Muscle of leg (tissue), 11 donors: ENCODE data around the gene ACP4. TPM values are rescaled to one million over a fixed set of nuclear protein-coding genes. Genes with fewer than 3 reads are reported as not detected.

Experiments used
- DNase-seq: peaks from one replicate; pipeline ENCODE4 v3.0.0; 2013
- H3K27ac ChIP-seq: one replicate; pipeline ENCODE4 v1.5.1; 2013; ENCODE audit warnings: mild to moderate bottlenecking, low read length, control low read depth
- H3K27me3 ChIP-seq: one replicate; pipeline ENCODE4 v1.6.1; 2013; ENCODE audit warnings: low read length; ENCODE audit not compliant: control insufficient read depth, insufficient read depth
- H3K36me3 ChIP-seq: one replicate; pipeline ENCODE4 v1.6.1; 2013; ENCODE audit warnings: low read length; ENCODE audit not compliant: control insufficient read depth, insufficient read depth
- H3K4me1 ChIP-seq: one replicate; pipeline ENCODE4 v1.6.1; 2013; ENCODE audit warnings: low read length; ENCODE audit not compliant: control insufficient read depth, insufficient read depth
- H3K4me3 ChIP-seq: one replicate; pipeline ENCODE4 v1.5.1; 2013; ENCODE audit warnings: low read length, control low read depth
- H3K9me3 ChIP-seq: replicated peaks from 2 replicates; pipeline ENCODE4 v1.6.1; 2013; ENCODE audit warnings: low read depth, low read length; ENCODE audit not compliant: control insufficient read depth
- WGBS: methylation state at CpG from one replicate; pipeline ENCODE4 v1.1.5; 2013; ENCODE audit warnings: missing lambda C conversion rate; ENCODE audit not compliant: insufficient coverage; 5-methylcytosine and 5-hydroxymethylcytosine counted together
- polyA plus RNA-seq, 8 donors: library from polyadenylated mRNA; unstranded; fragments of 120-200 nt; gene quantifications; one replicate each; pipeline versions ENCODE4 v1.2.1 to v1.2.3, GENCODE V29; 2013; ENCODE audit warnings: inconsistent platforms in 1 of 8, low replicate concordance in 1 of 8; ENCODE audit not compliant: insufficient read length in 8 of 8, insufficient read depth in 1 of 8
- total RNA-seq: library from RNA; stranded (reverse); fragments of 120-200 nt; gene quantifications from one replicate; pipeline ENCODE4 v1.2.4, GENCODE V29; 2013

ACP4 gene
- total and polyA plus RNA-seq, 9 donors = 0.15 to 0.16 (median 0.15) TPM; not detected in 6

DNA sequence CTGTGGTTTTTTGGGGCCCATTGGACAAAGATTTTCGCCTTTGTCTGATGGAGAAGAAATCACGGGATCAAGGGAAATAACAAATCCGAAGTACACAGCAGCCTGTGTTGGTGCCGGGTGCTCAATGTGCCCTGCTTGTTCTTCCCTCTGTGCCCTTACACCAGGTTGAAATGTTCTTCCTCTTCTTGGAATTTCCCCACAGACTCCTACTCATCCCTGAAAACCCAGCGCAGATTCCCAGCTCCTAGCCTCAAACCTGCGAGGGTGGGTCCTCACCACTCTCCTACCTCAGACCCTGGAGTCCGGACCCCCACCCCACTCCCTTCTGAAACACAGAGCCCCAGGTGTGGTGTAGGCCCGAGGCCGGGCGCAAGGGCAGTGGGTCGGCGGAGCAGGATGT is 4.9 kb upstream of the ACP4 start:
- H3K4me3 ChIP-seq = no peak overlapping the region
- no peak overlapping the region for H3K27ac ChIP-seq
- no peaks in the 10 kb centered on the region for H3K9me3 ChIP-seq
- 77% methylated on average over 11 of the region's 12 CpGs for WGBS
- DNase-seq = no peak
- H3K4me1 ChIP-seq = peaks cover 3% of the 10 kb centered on the region
- H3K36me3 ChIP-seq = no peaks in the 10 kb centered on the region
- peaks cover 22% of the 10 kb centered on the region for H3K27me3 ChIP-seq

DNA sequence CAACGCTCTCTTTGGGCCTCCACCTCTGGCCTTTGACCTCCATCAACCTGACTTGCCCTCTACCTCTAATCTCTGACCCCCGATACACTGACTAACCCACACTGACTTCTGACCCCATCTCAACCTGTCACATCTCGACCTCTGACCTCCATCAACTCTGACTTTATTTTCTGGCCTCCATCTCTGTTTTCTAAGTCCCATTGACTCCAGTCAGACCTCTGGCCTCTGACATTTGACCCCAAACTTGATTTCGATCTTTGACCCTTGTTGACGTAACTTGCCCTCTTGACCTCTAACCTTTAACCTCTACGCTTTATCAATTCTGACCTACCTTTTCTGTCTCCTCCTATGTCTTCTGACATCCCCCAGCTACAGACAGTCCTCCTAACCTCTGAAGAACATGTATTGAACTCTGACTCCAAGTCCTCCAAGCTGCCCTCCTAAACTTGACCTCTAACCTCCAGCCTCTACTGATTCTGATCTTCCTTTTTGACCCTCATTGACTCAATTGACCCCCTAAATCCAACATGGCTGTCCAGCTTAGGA is 780 bp downstream of the ACP4 start:
- no peak for DNase-seq
- Histone ChIP-seq H3K36me3 (peaks cover 8% of the 10 kb centered on the region), H3K4me1 (no peaks in the 10 kb centered on the region), H3K27me3 (no peaks in the 10 kb centered on the region), H3K27ac (no peak overlapping the region), H3K9me3 (no peaks in the 10 kb centered on the region), H3K4me3 (no peak overlapping the region)
- 78% methylated on average over 6 of the region's 6 CpGs for WGBS

DNA sequence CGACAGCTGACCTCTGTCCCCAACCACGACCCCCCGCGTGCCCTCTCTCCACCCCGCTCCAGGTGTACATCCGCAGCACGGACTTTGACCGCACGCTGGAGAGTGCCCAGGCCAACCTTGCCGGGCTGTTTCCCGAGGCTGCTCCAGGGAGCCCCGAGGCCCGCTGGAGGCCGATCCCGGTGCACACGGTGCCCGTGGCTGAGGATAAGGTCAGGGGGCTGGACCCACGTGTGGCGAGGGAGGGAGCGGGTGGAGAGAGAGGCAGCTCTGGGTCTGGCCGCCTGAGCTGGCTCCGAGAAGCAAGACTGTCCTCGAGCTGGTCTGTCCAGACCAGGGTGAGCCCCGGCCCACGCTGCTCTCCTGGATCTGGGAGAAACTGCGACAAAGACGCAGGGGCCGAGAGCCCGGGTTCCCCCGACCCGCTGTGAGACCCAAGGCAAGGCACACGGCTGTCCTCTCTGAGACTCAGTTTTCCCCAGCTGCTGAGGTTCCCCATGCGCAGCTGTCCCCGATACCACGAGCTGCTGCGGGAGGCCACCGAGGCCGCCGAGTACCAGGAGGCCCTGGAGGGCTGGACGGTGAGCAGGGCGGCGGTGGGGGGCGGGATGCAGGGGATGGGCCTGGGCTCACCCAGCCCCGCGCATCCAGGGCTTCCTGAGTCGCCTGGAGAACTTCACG is 1.5 kb downstream of the ACP4 start:
- Histone ChIP-seq H3K27ac (no peak overlapping the region), H3K9me3 (no peaks in the 10 kb centered on the region), H3K27me3 (no peaks in the 10 kb centered on the region), H3K4me1 (no peaks in the 10 kb centered on the region), H3K36me3 (peaks cover 13% of the 10 kb centered on the region), H3K4me3 (no peak overlapping the region)
- WGBS = 75% methylated on average over 47 of the region's 47 CpGs
- DNase-seq = no peak

GRCh38 chr19:50792272-50793250 is 2.3 kb downstream of the ACP4 start:
- WGBS = 85% methylated on average over 6 of the region's 13 CpGs
- Histone ChIP-seq H3K9me3 (no peaks in the 10 kb centered on the region), H3K27ac (no peak overlapping the region), H3K4me1 (no peaks in the 10 kb centered on the region), H3K4me3 (no peak overlapping the region), H3K27me3 (no peaks in the 10 kb centered on the region), H3K36me3 (peaks cover 20% of the 10 kb centered on the region)
- DNase-seq = no peak

DNA sequence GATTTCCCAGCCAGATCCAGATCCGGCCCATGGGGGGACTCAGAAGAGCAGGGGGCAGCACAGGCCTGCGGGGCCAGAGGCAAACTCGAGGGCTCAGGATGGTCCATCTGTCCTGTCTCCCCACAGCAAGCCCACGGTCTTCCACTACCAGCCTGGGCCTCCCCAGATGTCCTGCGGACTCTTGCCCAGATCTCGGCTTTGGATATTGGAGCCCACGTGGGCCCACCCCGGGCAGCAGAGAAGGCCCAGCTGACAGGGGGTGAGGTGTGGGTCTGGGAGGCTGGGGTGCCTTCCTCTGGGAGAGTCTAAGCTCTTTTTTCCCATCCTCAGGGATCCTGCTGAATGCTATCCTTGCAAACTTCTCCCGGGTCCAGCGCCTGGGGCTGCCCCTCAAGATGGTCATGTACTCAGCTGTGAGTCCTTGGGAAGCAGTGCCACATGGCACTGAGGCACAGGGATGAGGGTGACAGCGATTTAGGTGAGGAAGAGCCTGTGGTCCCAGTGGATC is 3.4 kb downstream of the ACP4 start:
- Histone ChIP-seq H3K4me1 (no peaks in the 10 kb centered on the region), H3K27ac (no peak overlapping the region), H3K36me3 (peaks cover 31% of the 10 kb centered on the region), H3K4me3 (no peak overlapping the region), H3K9me3 (no peaks in the 10 kb centered on the region), H3K27me3 (no peaks in the 10 kb centered on the region)
- WGBS = 69% methylated on average over 5 of the region's 11 CpGs
- DNase-seq = no peak

- H3K9me3 ChIP-seq = no peaks in the 10 kb centered on the region
- H3K4me3 ChIP-seq = no peak overlapping the region
- H3K27ac ChIP-seq = no peak overlapping the region
- no peaks in the 10 kb centered on the region for H3K27me3 ChIP-seq
- H3K4me1 ChIP-seq = no peaks in the 10 kb centered on the region
- WGBS = 19% methylated on average over 12 of the region's 16 CpGs
- peaks cover 36% of the 10 kb centered on the region for H3K36me3 ChIP-seq
- no peak for DNase-seq
Observed at GRCh38 chr19:50794074-50794875, 4.1 kb downstream of the ACP4 start.

GRCh38 chr19:50794876-50795663 is 4.9 kb downstream of the ACP4 start:
- H3K4me3 ChIP-seq = no peak overlapping the region
- H3K9me3 ChIP-seq = no peaks in the 10 kb centered on the region
- H3K27ac ChIP-seq = no peak overlapping the region
- no peaks in the 10 kb centered on the region for H3K4me1 ChIP-seq
- H3K27me3 ChIP-seq = no peaks in the 10 kb centered on the region
- H3K36me3 ChIP-seq = peaks cover 44% of the 10 kb centered on the region
- no peak for DNase-seq
- WGBS = 50% methylated on average over 14 of the region's 18 CpGs

GRCh38 chr19:50795664-50796073 is 5.5 kb downstream of the ACP4 start:
- Histone ChIP-seq H3K36me3 (peaks cover 47% of the 10 kb centered on the region), H3K4me3 (no peak overlapping the region), H3K9me3 (no peaks in the 10 kb centered on the region), H3K27ac (no peak overlapping the region), H3K27me3 (no peaks in the 10 kb centered on the region), H3K4me1 (no peaks in the 10 kb centered on the region)
- DNase-seq = no peak
- 100% methylated on average over 1 of the region's 4 CpGs for WGBS

DNA sequence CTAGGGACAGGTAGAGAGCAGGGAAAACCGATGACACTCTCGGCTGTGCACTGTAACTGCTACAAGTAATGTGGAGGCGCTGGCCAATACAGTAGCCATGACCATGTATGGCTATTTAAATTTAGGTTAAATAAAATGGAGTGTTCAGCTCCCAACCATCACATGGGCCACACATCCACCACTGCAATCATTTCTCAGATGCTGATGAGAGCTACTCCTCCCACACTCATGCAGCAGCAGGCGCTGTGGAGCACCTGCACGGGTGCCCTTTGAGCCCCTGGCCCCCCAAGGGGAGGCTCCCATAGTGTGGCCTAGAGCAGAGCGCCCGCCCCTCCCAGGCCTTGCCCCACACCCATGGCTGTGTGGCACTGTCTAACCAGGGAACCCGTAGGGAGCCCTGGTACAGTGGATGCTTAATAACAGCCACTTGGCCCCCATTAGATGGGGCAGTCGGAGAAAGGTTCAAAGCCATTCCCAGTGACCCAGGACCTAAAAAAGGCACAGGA is 6.0 kb downstream of the ACP4 start:
- no peaks in the 10 kb centered on the region for H3K9me3 ChIP-seq

More for the DNA sequence above, 6.0 kb downstream of the ACP4 start:
- Histone ChIP-seq H3K4me1 (no peaks in the 10 kb centered on the region), H3K27me3 (no peaks in the 10 kb centered on the region), H3K36me3 (peaks cover 51% of the 10 kb centered on the region), H3K27ac (no peak overlapping the region), H3K4me3 (no peak overlapping the region)
- WGBS = 88% methylated on average over 6 of the region's 9 CpGs
- no peak for DNase-seq
